Brain pericyte (primary cell): ENCODE measurements around the gene ABCG2.

Experiments
- DNase-seq: peaks from one replicate; pipeline ENCODE4 v3.0.0-alpha.2; 2012; ENCODE audit warnings: low read depth, low spot score

Gene ABCG2

DNA sequence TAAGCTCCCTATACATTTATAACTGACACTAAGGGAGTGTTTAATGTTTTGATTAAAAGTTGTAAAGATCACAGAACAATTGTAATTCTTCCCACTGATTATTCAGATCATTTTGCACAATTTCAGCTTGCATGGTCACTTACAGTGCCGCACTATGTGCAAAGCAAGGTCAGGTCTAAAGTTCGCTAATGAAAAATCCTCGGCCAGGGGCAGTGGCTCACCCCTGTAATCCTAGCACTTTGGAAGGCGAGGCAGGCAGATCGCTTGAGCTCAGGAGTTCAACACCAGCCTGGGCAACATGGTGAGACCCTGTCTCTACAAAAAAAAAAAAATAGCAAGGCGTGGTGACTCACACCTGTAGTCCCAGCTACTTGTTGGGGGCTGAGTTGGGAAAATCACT, 94.0 kb downstream of the ABCG2 start:
- no peak for DNase-seq

DNA sequence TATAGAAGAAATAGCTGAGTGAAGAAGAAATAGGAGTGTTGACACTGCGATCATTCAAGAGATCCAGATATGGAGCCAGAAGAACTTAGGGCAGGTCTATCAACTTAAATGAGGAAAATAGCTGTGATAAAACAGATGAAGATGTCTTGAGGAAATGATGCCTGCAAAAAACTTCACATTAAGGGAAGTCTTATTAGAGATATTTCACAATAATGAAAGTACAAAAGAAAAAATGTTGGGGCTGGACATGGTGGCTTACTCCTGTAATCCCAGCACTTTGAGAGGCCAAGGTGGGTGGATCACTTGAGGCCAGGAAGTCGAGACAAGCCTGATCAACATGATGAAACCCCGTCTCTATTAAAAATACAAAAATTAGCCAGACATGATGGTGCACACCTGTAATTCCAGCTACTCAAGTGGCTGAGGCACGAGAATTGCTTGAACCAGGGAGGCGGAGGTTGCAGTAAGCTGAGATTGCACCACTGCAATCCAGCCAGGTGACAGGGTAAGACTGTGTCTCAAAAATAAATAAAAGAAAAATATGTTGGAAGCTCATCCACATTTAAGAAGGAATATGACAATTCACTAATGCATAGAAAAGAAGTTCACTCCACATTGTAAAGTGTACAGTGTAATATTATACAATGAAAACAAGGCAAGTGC, 94.7 kb downstream of the ABCG2 start:
- no peak for DNase-seq

GRCh38 chr4:88062843-88063242, 95.6 kb downstream of the ABCG2 start:
- DNase-seq = no peak

DNA sequence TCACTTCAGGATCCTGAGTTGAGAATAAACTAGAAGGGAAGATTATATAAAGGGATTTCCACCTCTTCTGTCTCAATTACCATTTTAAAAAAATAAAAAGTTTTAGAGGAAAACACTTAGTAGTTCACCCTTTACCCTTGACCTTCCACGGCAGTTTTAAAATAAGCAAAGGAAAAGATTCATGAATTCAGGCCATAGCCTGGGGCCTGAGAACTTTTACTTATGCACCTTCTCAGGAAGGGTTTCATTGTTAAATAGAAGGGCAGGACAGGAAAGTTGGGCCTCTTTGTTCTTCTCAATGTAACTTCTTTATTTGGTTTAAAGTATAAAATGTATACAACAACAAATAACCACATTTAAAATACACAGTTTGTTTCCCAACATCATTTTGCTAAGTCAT, 96.1 kb downstream of the ABCG2 start:
- DNase-seq = no peak

GRCh38 chr4:88060431-88060830, 98.0 kb downstream of the ABCG2 start:
- no peak for DNase-seq

GRCh38 chr4:88059766-88060165, 98.7 kb downstream of the ABCG2 start:
- DNase-seq = no peak

DNA sequence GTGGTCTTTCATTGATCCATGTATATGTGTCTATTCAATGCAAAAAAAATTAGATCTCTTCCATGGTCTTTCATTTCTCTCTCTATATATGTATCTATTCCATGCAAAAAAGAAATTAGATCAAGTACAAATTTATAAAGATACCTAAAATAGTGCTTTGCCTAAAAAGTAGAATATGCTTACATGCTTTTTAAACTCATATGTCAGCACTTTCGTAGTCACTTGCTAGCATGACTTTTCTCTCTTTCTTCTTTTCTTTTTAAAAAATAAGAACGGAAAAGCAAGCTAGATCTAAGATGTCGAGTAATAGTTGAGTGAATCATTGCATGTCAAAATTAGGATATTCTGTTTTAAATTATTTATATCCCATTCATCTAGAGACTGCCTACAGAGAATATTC, 100.1 kb downstream of the ABCG2 start:
- no peak for DNase-seq

DNA sequence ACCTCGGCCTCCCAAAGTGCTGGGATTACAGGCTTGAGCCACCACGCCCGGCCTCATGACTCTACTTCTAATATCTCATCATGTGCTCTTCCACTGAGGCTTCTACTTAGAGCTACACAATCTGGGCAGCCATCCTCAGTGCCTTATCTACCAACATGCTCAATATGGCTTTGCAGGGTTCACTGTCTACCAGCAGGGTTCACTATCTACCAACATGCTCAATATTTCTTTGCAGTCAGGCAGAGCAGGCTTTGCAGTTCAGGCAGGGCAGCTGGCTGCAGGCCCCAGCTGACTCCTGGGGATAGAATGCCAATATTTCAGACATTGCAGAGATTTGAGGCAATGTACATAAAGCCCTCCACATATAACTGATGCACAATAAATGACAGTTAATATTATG, 103.5 kb downstream of the ABCG2 start:
- peak; percentile 6 for DNase-seq

GRCh38 chr4:88054229-88054628, 104.2 kb downstream of the ABCG2 start:
- DNase-seq = no peak

DNA sequence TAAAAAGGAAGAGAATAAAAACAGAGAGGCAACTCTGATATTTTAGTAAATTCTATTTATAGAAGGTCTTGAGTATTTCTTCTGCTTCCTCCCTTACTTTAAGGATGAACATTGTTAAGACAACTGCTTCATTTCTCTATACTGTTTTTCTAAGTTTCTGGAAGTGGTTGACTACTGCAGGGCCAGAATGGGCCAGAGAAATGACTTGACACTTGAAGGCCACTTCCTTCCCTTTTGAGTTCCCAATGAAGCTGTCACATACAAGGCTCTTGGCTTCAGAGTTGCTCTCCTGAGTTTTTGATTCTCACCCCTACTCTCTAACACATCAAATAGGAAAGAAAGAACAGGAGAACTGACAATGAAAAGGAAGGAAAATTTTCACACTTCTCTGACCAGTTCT, 113.4 kb downstream of the ABCG2 start:
- no peak for DNase-seq

DNA sequence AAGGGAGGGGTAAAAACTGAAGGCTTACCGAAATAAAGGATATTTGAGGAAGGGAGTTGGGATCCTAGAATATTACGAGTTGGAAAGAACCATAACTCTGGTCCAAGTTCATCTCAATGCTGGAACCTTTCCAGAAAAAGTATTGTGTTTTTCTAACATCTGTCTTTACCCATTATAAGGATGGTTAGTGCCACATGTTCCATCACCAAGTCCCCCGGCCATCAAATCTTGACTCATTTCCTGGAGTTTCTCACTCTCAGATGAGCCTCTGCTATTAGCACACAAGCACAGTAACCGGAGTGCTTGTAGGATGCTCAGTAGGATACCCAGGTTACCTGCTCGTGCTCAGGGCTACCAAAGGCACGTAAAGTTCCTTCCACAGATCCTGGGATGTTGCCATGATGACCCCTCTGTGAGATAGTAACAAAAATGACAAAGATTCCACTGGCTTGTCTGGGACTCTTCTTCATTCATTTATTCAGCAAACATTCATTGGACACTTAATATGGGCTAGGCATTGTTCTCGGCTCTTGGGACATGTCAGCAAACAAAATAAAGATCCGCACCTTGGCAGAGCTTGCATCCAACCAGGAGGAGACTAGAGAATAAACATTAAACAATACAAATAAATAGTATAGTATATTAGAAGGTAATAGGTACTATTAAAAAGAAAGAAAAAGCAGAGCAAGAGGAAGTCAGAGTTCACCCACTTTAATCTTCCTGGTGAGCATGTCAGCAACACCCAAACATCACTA, 114.7 kb downstream of the ABCG2 start:
- DNase-seq = no peak

- DNase-seq = no peak
These were observed 115.4 kb downstream of the ABCG2 start for GRCh38 chr4:88043001-88043400.

DNA sequence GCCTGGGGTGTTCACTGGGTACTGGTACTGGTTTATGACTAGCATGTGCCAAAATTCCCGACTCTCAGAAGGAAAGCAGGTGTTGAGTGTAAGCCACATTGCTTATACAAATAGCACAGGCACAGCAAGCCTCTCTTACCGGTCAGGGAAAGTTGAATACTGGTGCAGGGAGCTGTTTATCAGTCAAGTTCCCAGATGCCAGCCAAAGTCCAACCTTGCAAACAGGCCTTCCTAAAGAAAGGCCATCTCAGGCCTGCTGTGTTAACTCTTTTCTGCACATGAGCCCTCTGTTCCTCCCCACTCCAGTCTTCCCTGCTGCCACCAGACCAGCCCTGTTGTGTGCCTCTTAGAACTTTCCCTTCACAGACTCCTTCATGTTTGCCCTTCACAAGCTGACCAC, 116.8 kb downstream of the ABCG2 start:
- no peak for DNase-seq

- no peak for DNase-seq
These were observed 117.7 kb downstream of the ABCG2 start for GRCh38 chr4:88040707-88041106.
